Caco-2 (cell line): ENCODE results near the gene RETREG1. TPM values are rescaled to one million over a fixed set of nuclear protein-coding genes. Genes with fewer than 3 reads are reported as not detected.

Experiments used
- BruUV-seq: library from RNA; stranded (reverse); fragments of 400-500 nt; replicated peaks from 2 replicates; lab custom pipeline; 2021; lab: Mats Ljungman, UMichigan
- CTCF ChIA-PET: fragments of 300-600 bp; sonication (Branson Sonifier 250); formaldehyde crosslinking; loops from one replicate; lab custom pipeline; 2022; ENCODE audit warnings: antibody characterized with exemption; lab: Charles Lee
- POLR2A ChIA-PET: fragments of 300-600 bp; sonication (Branson Sonifier 250); formaldehyde crosslinking; loops from one replicate; lab custom pipeline; 2022; ENCODE audit warnings: antibody characterized with exemption; lab: Charles Lee
- DNase-seq, 2 experiments: peaks; one replicate each; pipeline versions ENCODE4 v3.0.0 to v3.0.0-alpha.2; 2020 to 2022
- H3K27me3 ChIP-seq: replicated peaks from 2 replicates; pipeline ENCODE4 v1.6.0; 2011; ENCODE audit warnings: low read length; ENCODE audit not compliant: control insufficient read depth, insufficient read depth
- H3K36me3 ChIP-seq: 2 replicates; pipeline ENCODE4 v1.5.1; 2011; ENCODE audit warnings: low read length; ENCODE audit not compliant: control insufficient read depth, insufficient read depth
- H3K4me1 ChIP-seq: fragments of 250-450 bp; sonication (Bioruptor Pico); 2 replicates; pipeline ENCODE4 v1.5.1; 2020; ENCODE audit warnings: mild to moderate bottlenecking
- H3K4me3 ChIP-seq: 2 replicates; pipeline ENCODE4 v1.5.1; 2011; ENCODE audit warnings: low read depth, mild to moderate bottlenecking, control low read depth, low read length
- H3K9me3 ChIP-seq: fragments of 250-450 bp; sonication (Bioruptor Pico); 2 replicates; pipeline ENCODE4 v1.5.1; 2020; ENCODE audit warnings: mild to moderate bottlenecking, moderate library complexity
- H3K27ac Mint-ChIP-seq: one replicate; pipeline ENCODE4 v1.8.0; 2022; ENCODE audit warnings: mixed read lengths; ENCODE audit not compliant: unreplicated experiment
- H3K27me3 Mint-ChIP-seq: one replicate; pipeline ENCODE4 v1.8.0; 2022; ENCODE audit warnings: mixed read lengths; ENCODE audit not compliant: insufficient read depth, unreplicated experiment
- H3K36me3 Mint-ChIP-seq: one replicate; pipeline ENCODE4 v1.8.0; 2022; ENCODE audit warnings: mild to moderate bottlenecking, mixed read lengths; ENCODE audit not compliant: insufficient read depth, unreplicated experiment
- H3K4me1 Mint-ChIP-seq: one replicate; pipeline ENCODE4 v1.8.0; 2022; ENCODE audit warnings: low read depth, mixed read lengths; ENCODE audit not compliant: unreplicated experiment
- H3K4me3 Mint-ChIP-seq: one replicate; pipeline ENCODE4 v1.8.0; 2022; ENCODE audit warnings: mild to moderate bottlenecking, moderate library complexity, mixed read lengths; ENCODE audit not compliant: unreplicated experiment
- H3K9me3 Mint-ChIP-seq: one replicate; pipeline ENCODE4 v1.8.0; 2022; ENCODE audit warnings: mixed read lengths; ENCODE audit not compliant: unreplicated experiment
- intact Hi-C: fragments of 100-400 bp; cut with micrococcal nuclease; formaldehyde crosslinking; loops from one replicate; pipeline ENCODE4 v1.10.0; 2022; ENCODE audit not compliant: unreplicated experiment
- total RNA-seq: library from RNA; stranded (reverse); gene quantifications from 2 replicates; pipeline ENCODE4 v1.2.3, GENCODE V29; 2022
- TF ChIP-seq, protein P1 (sequence below), 2 experiments: fragments of 200-600 bp in 1 of 2; IDR thresholded peaks; 1 replicate in 1 of 2; 2 replicates in 1 of 2; pipeline versions ENCODE4 v1.5.1 to v1.8.0; 2011 to 2022; ENCODE audit warnings: antibody characterized with exemption in 1 of 2, control low read depth in 1 of 2, inconsistent platforms in 1 of 2, low read depth in 1 of 2, low read length in 1 of 2, mild to moderate bottlenecking in 1 of 2, moderate library complexity in 1 of 2; ENCODE audit not compliant: insufficient read depth in 1 of 2, severe bottlenecking in 1 of 2, unreplicated experiment in 1 of 2

RETREG1 gene
- total RNA-seq, 1 experiment from 2014 or later, result 15.1 TPM

DNA sequence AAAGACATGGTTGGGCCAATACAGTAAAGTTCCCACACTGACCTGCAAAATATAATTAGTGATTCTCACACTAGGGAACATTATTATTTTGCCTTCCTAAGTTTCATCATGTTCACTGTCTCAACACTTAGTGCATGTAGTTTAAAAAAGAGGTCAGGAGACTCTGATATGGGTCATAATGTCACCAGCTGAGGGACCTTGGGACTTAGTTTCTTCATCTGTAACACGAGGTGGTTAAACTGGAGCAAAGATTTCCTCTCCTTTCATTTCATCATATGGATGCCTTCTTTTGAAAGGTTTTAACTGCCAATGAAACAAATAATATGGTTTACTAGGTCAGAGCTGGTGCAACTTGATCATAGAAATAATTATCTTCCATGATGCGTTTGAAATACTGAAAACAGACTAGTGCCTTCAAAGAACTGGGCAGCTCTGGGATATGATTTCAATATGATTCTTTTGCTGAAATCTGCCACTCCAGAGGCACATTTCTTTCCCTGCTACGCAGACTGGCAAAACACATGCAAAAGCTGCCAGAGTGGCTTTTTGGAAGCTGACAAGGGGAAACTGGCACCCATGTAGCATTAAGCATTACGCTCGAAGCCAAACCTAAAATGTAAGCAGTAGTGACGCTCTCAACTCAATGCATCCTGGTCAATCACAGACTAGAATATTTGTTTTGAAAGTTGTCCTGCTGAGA lies 20.8 kb downstream of the RETREG1 start:
- Mint-ChIP-seq H3K9me3 (no peaks in the 10 kb centered on the region), H3K36me3 (no peaks in the 10 kb centered on the region), H3K4me3 (no peak overlapping the region), H3K27me3 (no peaks in the 10 kb centered on the region), H3K4me1 (peaks cover 12% of the 10 kb centered on the region), H3K27ac (no peak overlapping the region)
- Histone ChIP-seq H3K4me1 (peaks cover 4% of the 10 kb centered on the region; the same call in 1 of the 2 replicates), H3K36me3 (no peaks in the 10 kb centered on the region), H3K4me3 (no peak overlapping the region), H3K27me3 (no peaks in the 10 kb centered on the region), H3K9me3 (no peaks in the 10 kb centered on the region)
- no peak for DNase-seq
- intact Hi-C loops, result no loop called here
- ChIA-PET CTCF (no interaction called here), POLR2A (no interaction called here)
- TF ChIP-seq, protein P1, sequence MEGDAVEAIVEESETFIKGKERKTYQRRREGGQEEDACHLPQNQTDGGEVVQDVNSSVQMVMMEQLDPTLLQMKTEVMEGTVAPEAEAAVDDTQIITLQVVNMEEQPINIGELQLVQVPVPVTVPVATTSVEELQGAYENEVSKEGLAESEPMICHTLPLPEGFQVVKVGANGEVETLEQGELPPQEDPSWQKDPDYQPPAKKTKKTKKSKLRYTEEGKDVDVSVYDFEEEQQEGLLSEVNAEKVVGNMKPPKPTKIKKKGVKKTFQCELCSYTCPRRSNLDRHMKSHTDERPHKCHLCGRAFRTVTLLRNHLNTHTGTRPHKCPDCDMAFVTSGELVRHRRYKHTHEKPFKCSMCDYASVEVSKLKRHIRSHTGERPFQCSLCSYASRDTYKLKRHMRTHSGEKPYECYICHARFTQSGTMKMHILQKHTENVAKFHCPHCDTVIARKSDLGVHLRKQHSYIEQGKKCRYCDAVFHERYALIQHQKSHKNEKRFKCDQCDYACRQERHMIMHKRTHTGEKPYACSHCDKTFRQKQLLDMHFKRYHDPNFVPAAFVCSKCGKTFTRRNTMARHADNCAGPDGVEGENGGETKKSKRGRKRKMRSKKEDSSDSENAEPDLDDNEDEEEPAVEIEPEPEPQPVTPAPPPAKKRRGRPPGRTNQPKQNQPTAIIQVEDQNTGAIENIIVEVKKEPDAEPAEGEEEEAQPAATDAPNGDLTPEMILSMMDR (IDR thresholded peaks at IDR 0.05; ENCODE audit: insufficient read depth in 1 of 2, low read depth in 1 of 2, low read length in 1 of 2, severe bottlenecking in 1 of 2, unreplicated experiment in 1 of 2), result no peak
- no TSS peak for BruUV-seq

- no peak for DNase-seq
- Histone ChIP-seq H3K4me3 (no peak overlapping the region), H3K9me3 (no peaks in the 10 kb centered on the region), H3K4me1 (peaks cover 16% of the 10 kb centered on the region), H3K27me3 (no peaks in the 10 kb centered on the region), H3K36me3 (no peaks in the 10 kb centered on the region)
- intact Hi-C loops, result no loop called here
- TF ChIP-seq, protein P1 (IDR thresholded peaks at IDR 0.05; ENCODE audit: insufficient read depth in 1 of 2, low read depth in 1 of 2, low read length in 1 of 2, severe bottlenecking in 1 of 2, unreplicated experiment in 1 of 2), result no peak
- Mint-ChIP-seq H3K9me3 (no peaks in the 10 kb centered on the region), H3K36me3 (no peaks in the 10 kb centered on the region), H3K4me1 (peaks cover 26% of the 10 kb centered on the region), H3K27ac (no peak overlapping the region), H3K27me3 (no peaks in the 10 kb centered on the region), H3K4me3 (no peak overlapping the region)
- POLR2A ChIA-PET, result no interaction called here
- CTCF ChIA-PET, result interaction anchor here (0.5 kb wide), 1 partner anchor 135 kb away, joined by 3 read pairs; no protein-coding TSS in a partner anchor
- no TSS peak for BruUV-seq
Measured at GRCh38 chr5:16593628-16594027, 23.2 kb downstream of the RETREG1 start.

- H3K4me1 Mint-ChIP-seq, result peaks cover 32% of the 10 kb centered on the region
- DNase-seq, result no peak
- no peaks in the 10 kb centered on the region for H3K27me3 Mint-ChIP-seq
- H3K36me3 Mint-ChIP-seq, result no peaks in the 10 kb centered on the region
- no peaks in the 10 kb centered on the region for H3K9me3 ChIP-seq
- TF ChIP-seq, protein P1 (IDR thresholded peaks at IDR 0.05; ENCODE audit: insufficient read depth in 1 of 2, low read depth in 1 of 2, low read length in 1 of 2, severe bottlenecking in 1 of 2, unreplicated experiment in 1 of 2), result no peak
- ChIA-PET POLR2A (no interaction called here), CTCF (no interaction called here)
- BruUV-seq, result no TSS peak
- H3K36me3 ChIP-seq, result no peaks in the 10 kb centered on the region
- no peak overlapping the region for H3K4me3 Mint-ChIP-seq
- no peaks in the 10 kb centered on the region for H3K27me3 ChIP-seq
- no peaks in the 10 kb centered on the region for H3K9me3 Mint-ChIP-seq
- no peak overlapping the region for H3K4me3 ChIP-seq
- intact Hi-C loops, result no loop called here
- H3K27ac Mint-ChIP-seq, result no peak overlapping the region
- H3K4me1 ChIP-seq, result peaks cover 21% of the 10 kb centered on the region
Measured at GRCh38 chr5:16593013-16593412, 23.8 kb downstream of the RETREG1 start.
